Breast epithelium (tissue), 3 donors: Measurements from ENCODE around the gene SF3B4.

Experiments used
- POLR2A ChIP-seq: fragments of 450-650 bp; IDR thresholded peaks from one replicate; pipeline ENCODE4 v1.6.1; 2016; ENCODE audit warnings: antibody characterized with exemption, mild to moderate bottlenecking, moderate library complexity
- TF ChIP-seq, protein P1 (sequence below), 3 donors: fragments of 450-650 bp; IDR thresholded peaks; one replicate each; pipeline ENCODE4 v1.5.1; 2016 to 2017; ENCODE audit warnings: antibody characterized with exemption in 3 of 3, mild to moderate bottlenecking in 3 of 3, moderate library complexity in 3 of 3

DNA sequence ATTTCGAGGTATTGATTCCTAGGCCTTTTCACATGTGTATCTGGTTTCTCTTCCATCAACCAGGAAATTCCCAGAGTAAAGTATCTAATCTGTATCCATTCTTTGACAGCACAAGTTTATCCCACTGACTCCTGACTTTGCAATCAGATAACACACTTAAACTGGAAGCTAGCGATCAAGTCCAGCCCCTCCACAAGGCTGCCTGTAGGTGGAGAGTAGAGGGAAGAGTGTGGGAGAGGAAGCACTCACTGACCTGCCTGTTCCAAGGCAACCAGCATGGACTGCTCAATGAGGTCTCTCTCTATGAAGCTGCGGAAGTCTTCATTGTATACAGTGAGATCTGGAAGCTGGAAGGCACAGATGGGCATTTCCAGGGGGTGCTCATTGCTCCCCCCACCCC lies 39.4 kb upstream of the SF3B4 start:
- TF ChIP-seq POLR2A, result no peak
- TF ChIP-seq, protein P1, sequence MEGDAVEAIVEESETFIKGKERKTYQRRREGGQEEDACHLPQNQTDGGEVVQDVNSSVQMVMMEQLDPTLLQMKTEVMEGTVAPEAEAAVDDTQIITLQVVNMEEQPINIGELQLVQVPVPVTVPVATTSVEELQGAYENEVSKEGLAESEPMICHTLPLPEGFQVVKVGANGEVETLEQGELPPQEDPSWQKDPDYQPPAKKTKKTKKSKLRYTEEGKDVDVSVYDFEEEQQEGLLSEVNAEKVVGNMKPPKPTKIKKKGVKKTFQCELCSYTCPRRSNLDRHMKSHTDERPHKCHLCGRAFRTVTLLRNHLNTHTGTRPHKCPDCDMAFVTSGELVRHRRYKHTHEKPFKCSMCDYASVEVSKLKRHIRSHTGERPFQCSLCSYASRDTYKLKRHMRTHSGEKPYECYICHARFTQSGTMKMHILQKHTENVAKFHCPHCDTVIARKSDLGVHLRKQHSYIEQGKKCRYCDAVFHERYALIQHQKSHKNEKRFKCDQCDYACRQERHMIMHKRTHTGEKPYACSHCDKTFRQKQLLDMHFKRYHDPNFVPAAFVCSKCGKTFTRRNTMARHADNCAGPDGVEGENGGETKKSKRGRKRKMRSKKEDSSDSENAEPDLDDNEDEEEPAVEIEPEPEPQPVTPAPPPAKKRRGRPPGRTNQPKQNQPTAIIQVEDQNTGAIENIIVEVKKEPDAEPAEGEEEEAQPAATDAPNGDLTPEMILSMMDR (IDR thresholded peaks at IDR 0.05), result no peak
